HG03025 (cell line): Measurements from ENCODE around the gene ADTRP.

Source experiments
- ATAC-seq: cut with Tn5 transposase; IDR thresholded peaks from one replicate; pipeline ENCODE4 v1.9.1; 2021; ENCODE audit warnings: mild to moderate bottlenecking, moderate library complexity; ENCODE audit not compliant: unreplicated experiment, low FRiP score

Gene ADTRP, protein sequence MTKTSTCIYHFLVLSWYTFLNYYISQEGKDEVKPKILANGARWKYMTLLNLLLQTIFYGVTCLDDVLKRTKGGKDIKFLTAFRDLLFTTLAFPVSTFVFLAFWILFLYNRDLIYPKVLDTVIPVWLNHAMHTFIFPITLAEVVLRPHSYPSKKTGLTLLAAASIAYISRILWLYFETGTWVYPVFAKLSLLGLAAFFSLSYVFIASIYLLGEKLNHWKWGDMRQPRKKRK

DNA sequence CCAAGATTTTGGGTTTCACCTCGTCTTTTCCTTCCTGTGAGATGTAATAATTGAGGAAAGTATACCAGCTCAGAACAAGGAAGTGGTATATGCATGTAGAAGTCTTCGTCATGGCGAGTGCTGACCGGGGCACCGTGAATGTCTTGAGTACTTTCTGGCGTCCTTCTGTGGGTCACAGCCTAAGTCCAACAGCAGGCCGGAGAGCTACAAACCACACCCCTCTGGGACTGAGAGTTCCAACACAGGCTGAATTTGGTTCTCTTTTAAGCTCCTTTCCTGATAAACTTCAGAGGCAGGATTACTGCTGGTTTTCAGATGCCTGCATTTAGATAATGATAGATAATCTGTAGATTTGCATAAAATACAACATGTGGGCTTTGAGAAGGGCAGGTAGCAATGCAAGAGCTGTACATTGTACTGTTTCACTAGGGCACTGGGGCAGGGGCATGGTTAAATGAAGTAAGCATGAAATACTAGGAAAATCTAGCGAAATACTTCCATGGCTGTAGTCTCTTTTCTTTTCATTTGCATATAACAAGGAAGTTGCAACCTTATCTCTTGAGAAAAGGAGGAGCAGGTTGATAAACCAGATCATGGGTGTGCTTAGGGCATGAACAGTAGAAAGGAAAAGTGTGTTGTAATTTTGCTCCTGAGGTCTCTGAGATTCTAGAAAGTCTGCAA, at the start of gene ADTRP:
TSS of gene ADTRP (minus strand) at position 156 of the 681 bp plus-strand sequence. CDS start at position 112, 44 bp downstream.
- ATAC-seq = no peak

DNA sequence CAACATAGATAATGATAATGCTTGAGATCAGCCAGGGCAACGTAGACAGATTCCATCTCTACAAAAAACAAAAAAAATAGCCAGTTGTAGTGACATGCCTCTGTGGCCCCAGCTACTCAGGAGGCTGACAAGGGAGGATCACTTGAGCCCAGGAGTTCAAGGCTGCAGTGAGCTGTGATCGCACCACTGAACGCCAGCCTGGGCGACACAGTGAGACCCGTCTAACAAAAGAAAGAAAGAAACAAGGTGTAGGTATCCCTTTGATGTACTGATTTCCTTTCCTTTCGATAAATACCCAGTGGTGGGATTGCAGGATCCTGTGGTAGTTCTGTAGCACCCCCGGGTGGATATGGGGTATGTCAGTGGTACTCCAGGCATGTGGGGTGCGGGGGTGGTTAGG, 48.2 kb upstream of the ADTRP start:
- ATAC-seq = no peak

DNA sequence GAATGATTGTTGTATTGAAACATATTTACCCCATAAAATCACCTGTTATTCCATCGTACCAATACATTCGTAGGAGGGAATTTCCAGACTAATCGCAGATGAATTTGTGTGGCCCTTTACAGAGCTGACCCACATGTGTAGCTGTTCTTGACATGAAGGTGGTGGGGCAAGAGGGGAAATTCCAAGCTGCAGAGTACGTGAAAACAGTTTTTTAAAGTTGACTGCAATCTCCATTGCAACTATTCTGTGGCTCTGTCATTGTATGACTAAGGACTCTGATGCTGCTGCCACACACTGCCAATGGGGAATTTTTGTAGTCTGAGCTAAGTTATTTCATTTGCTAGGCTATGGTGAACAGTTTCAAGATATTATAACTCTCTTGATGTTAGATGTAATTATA, 46.4 kb upstream of the ADTRP start:
- no peak for ATAC-seq

DNA sequence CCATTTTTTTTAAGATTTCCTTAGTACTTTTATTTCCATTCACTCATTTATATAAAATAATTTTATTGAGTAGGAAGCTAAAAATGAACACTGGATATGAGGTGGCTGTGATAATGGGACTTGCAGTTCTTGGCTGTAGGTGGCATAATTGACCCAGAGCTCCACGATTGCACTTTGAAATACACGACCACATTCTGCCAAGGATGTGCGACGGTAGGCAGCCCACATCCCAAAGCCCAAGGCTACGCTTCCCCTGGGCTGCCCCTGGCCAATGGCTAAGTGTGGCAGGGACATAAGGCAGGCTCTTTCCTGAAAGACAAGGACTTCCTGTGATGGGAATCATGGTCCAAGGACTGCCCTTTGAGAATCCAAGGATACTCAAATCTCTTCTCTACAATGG, 43.7 kb upstream of the ADTRP start:
- ATAC-seq = no peak

DNA sequence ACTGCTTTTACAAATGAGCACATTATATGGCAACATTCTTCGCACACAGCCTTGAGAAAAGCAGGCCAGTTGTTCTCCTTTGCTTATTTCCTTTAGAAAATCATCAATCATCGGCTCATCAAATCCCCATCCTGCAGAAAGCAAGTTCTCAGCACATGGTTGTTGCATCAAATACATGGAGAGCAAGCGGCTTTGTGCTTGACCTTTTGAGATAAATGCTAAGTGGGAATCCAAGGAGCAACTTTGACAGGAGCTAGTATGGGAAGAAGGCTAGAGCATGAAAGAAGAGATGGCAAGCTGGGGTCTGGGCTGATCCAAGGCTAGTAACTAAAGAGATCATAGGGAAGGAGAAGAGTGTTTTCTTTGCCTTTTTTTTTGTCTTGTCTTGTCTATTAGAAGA, 43.2 kb upstream of the ADTRP start:
- no peak for ATAC-seq

DNA sequence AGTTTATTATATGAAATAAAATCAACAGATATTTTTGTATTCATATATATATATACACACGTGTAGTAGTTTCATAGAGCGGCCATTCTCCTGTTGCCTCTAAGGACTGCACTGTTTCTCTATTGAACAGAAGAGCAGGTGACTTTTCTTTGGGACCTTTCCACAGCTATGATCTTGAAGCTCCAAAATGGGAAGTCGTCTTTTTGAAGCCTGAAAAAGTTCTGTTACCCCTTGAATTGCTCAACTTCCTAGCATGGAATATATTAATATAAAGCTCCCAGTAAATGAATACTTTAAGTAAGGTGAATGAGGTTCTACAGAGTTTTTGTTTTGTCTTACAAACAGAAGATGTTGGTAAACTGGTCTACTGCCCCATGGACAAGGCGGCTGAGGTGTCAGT, 42.2 kb upstream of the ADTRP start:
- no peak for ATAC-seq

DNA sequence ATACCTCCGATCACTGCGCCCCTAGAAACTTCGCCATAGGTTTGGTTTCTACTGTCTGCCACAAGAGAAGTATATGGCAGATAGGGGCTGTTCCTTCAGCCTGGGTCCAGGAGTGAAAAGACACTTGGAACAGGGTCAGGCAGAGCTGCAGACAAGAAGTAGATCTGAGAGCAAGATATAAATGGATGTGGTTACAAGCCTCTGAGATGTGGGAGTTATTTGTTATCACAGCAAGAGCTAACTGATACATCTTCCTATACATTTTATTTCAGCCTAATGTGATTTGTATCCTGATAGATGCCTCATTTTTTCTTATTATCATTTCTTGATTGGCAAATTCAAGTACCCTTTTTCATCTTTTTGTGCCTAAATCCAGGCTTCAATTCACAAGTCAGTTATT, 40.9 kb upstream of the ADTRP start:
- ATAC-seq = no peak

DNA sequence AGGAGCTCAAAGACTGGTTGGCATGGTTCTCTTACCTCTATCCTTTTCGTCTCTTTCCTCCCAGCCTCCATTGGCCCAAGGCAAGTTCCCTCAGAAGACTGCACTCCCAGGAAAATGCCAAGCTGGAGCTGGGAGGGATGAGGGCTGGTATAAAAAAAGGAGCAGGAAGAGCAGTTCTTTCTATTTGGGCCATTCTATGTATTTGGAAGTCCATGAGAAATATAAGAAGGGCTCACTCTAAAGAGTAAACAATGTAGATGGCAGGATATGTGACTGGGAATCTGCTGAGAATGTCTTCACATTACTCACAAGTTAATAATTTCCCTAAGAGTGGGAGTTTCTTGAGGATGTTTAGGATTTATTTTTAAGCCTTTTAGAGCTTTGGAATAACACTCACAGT, 36.6 kb upstream of the ADTRP start:
- no peak for ATAC-seq

DNA sequence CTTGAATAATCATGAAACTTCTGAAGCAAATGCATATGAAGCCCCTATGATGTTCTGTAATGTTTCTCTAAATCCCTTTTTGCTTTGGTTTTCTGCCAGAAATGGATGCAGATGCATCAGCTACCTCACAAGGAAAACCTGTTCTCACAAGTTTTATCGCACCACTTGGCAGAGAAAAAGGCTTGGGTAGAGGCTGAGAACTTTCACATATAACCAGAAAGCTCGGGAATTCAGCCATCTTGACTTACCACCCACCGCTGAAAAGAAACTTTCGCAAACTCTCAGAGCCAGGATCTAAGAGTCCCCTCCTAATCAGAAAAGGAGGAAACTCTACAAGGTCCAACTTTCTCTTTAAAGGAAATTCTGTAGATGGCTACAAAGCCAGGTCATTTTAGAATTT, 36.2 kb upstream of the ADTRP start:
- ATAC-seq = no peak

DNA sequence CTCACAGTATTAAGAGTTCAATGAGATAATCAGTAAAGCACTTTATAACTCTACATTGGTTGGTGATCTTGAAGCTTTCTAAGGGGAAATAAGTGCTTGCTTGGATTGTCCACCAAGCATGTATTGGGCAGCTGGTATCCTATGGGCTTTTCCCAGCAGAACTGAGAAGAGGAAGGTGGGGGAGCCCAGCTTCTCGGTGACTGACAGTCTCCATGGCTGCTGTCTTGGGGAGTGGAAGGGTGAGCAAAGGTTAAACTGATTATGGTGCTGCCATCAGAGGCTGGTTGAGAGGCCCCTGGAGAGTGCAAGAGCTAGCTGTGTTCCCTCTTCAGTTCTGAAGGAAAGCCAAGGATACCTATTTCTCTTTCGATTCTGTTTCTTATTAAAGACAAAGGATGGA, 35.5 kb upstream of the ADTRP start:
- no peak for ATAC-seq

DNA sequence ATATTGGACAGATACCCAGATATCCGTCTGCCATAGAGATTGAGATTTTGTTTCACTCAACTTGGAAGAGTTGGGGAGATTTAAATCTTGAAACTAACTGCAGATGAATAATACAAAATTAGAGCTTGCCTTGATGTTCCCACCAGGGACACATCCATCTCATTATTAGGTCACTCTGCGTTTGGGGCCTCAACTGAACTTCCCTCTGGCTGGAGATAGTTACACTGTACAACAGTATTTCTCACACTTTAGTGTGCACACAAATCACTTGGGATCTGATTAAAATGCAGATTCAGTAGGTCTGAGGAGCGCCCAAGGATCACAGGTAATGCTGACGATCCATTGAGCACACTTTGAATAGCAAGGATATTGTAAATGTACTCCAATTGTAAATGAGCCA, 35.0 kb upstream of the ADTRP start:
- ATAC-seq = no peak

DNA sequence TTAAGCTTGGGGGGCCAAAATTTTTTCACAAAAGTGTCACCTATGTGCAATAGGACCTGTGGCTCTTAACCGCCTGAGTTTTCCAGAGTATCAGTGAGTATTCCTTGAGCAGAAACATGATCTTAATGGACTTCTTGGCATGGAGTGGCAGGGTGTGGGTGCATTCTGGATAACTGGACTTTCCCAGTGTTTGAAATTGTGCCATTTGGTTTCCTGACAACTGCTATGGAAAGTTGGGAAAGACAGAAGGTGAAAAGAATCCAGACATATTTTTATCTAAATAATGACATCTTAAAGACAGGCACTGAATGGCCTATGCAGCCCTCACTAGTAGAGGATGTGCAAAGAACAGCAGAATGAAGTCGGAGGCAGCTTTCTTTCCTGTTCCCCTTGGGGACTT, 34.3 kb upstream of the ADTRP start:
- ATAC-seq = no peak

DNA sequence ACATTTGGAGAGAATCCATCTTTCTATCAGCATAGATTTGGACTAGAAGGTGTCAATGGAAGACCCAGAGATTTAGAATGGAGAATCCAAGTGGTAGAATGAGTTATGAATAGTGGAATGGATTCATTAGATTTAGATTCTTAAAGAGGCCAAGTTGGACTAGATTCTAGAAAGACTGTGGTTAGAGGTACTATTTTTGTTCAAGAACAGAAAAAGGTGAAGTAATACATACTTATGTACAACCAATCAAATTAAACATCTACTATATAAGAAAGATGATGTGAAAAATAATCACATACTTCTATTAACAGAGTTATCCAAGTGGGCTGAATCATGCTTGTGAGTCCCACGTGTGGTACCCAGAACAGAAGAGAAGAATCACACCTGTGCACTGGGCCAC, 33.8 kb upstream of the ADTRP start:
- no peak for ATAC-seq

DNA sequence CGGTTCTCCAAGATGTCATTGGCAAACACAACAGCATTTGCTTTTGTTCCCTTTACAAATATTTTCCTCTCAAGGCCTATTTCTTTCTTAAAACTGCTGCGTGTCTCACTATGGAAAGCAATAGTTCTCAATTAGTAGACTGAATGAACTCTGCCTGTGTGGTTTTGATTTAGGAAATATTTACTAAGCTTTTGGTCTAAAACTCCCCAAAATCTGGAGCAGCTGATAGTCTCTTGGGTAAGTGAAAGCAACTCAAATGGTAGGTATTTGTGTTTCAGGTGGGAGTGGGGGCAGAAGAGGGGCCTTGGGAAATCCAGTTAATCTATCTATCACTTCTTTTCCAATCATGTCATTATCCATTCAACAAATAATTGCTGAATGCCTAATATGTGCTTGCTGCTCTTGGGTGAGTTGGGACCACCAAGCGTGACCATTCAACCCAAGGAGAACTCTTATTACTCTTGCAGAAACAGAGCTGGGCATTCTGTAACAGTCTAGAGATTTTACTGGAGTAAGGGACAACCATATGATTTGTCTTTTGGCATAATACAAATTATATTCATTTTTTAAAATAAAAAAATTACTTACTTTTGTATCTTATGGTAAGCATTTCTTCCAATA, 33.2 kb upstream of the ADTRP start:
- no peak for ATAC-seq

DNA sequence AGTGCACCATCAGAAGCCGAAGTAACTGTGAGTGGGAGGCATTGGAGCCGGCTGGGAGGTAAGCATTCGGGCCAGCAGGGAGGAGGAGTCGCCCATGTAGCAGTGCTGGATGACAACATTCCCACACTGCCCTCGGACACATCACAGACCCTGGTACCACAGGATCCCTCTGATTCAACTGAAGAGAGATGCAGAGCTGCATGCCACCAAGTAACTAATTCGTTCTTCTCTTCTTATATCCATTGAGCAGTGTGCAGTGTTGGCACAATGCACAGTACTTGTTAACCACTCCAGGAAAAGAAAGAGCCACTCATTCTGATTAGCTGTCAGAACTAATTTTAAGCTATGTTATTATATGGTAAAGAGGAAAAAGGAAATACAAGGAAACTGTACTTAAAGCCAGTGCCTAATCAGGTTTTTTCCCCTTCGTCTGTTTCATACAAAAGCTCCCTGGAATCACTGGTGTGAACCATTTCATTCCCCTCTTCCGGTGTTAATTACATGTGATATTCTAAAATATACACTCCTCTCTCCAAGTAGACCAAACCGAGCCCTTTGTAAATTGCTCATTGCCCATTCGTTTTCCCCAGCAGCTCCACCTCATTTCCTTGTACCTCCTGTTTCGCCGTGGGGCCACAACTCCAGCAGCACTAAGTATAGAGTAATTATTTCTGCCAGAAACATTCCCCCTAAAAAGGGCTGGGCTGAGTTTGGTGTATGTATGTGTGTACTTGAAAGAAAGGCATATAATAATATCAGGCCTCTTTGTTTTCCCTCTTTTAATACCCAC, 32.4 kb upstream of the ADTRP start:
- ATAC-seq = no peak

DNA sequence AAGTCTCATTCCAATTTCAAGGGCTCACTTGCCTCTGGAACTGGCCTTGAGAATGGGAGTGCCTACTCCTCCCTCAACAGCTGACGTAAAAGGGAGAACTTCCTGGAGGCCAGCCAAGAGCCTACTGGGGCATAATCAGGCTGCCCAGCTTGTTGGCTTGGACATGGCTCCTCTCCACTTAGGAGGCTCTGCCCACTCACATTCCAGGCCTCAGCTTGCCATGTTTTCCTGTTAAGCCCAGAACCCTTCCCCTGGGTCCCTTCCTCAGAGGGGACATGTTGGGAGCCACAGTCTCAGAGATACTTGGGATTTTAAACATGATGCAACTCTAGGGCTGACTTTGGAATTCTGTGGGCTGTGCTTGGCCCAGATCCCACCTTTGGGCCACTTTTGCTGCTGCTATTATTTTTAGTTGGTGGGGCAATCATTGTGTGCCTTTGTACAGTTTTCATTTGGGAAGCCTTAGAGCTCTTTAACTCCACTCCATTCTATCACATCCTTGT, 31.5 kb upstream of the ADTRP start:
- ATAC-seq = no peak

DNA sequence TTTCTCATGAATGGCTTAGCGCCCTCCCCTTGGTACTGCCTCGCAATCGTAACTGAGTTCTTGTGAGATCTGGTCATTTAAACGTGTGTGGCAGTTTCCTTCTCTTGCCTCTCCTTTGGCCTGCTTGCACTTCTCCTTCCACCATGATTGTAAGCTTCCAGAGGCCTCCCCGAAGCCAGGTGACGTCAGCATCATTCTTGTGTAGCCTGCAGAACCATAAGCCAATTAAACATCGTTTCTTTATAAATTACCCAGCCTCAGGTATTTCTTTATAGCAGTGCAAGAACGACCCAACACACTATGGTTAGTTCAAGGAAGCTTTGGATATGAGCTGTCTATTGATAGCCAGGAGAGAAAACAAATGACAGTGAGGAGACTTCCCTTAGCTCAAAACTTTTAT, 29.5 kb upstream of the ADTRP start:
- ATAC-seq = no peak

DNA sequence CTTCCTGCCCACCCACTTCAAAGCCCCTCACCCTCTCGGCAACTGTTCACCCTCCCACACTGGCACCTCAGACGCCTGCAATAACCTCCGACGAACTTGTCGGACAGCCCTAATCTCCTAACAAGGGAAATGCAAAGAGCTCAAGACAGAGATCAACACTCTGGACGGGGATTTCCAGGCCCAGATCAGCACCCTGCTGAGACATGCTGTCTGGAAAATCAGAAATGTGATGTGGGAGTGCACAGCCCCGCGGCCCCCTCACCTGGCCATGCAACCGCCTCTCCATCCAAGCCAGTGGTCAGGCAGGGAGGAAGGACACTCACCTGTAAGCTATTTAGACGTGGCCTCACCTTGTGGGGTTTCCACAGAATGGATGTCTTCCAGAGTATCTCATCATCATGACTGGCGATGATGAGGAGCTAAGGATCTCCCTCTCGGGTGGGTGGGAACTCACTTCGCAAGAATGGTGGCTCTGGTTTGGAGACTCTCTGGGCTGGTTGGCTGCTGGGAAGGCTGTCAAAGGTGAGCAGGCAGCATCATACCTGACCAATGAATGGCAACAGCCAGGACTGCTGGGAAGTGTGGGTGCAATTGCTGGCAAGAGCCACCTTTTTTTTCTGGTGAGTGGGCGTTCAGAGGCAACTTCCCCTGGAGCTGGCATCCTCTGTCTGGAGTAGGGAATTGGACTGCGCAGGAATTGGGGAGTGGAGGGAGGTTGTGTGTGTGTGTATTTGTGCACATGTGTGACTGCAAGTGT, 28.1 kb upstream of the ADTRP start:
- ATAC-seq = no peak

DNA sequence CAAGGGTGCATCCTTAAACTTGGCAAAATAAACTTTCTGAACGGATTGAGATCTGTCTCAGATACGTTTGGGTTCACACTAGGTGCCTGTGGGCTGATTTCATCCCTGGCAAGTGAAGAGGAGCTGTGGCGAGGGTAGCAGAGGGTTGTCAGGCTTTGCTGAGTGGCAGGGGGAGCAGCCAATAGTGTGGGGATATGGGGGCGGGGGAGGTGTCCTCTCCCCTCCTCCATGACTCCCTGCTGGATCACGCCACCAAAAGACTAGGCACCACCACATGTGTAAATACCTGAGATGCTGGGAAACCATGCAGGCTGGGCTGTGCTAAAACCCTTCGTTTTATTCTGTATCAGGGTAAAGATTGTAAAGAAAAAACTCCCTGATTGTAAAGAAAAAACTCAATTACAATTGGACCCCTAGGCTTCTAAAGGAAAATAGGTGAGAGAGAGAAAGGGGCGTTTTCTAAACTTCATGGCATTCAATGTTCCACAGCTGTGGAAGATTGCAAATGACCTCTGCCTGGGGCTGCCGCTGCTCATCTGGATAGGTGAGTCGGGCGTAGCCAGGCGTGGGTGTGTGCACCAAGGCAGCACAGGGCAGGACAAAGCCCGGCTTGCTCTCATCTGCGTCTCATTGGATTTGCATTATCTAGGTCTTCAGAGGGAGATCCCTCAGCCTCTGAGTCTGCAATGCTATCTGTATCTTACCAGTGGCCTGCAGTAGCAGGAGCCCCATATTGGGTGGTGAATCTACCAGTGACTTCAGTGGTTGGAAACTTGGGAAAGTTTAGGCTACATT, 26.9 kb upstream of the ADTRP start:
- no peak for ATAC-seq

DNA sequence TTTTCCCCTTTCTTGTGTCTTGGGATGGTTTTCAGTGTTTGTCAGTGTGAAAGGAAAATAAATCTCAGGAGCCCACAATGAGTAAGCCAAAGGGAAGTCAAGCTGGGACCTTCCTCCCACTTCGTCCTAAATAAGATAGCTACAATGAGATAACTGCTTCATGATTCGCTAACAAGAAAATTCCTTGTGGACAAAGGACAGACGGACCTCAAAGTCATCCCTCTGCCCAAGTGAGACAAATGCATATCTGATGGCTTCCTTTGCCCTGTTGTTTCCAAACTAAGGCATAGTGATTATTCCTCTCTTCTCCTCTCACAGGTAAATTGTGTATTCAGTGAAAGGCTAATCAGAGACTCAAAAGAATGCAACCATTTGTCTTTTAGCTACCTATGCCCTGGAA, 26.1 kb upstream of the ADTRP start:
- ATAC-seq = no peak
